ENCODE measurements around the gene E2F8. TPM values are rescaled to one million over a fixed set of nuclear protein-coding genes. Genes with fewer than 3 reads are reported as not detected.
A peak's percentile ranks its signal among the peaks of the same experiment; 100 is the strongest.

Gene E2F8, protein sequence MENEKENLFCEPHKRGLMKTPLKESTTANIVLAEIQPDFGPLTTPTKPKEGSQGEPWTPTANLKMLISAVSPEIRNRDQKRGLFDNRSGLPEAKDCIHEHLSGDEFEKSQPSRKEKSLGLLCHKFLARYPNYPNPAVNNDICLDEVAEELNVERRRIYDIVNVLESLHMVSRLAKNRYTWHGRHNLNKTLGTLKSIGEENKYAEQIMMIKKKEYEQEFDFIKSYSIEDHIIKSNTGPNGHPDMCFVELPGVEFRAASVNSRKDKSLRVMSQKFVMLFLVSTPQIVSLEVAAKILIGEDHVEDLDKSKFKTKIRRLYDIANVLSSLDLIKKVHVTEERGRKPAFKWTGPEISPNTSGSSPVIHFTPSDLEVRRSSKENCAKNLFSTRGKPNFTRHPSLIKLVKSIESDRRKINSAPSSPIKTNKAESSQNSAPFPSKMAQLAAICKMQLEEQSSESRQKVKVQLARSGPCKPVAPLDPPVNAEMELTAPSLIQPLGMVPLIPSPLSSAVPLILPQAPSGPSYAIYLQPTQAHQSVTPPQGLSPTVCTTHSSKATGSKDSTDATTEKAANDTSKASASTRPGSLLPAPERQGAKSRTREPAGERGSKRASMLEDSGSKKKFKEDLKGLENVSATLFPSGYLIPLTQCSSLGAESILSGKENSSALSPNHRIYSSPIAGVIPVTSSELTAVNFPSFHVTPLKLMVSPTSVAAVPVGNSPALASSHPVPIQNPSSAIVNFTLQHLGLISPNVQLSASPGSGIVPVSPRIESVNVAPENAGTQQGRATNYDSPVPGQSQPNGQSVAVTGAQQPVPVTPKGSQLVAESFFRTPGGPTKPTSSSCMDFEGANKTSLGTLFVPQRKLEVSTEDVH
- total RNA-seq = under 1 TPM in 1 of 4 donors, not detected in 3; 0.17 TPM

- H3K4me1 ChIP-seq = peaks cover 21 to 29% (median 27%) of the 10 kb centered on the region in 4 donors
- H3K4me3 ChIP-seq = peak within 1 kb of the TSS; percentile 58 to 80 (median 63)
- intact Hi-C loops (cut with DNase I) = no loop called here
- peak; percentile 96 for DNase-seq (ENCODE audit: extremely low spot score)
- H3K36me3 ChIP-seq = no peaks in the 10 kb centered on the region
- WGBS = 1% methylated on average over 25 of the region's 59 CpGs
- peaks cover 0 to 70% (median 36%) of the 10 kb centered on the region in 4 donors for H3K27me3 ChIP-seq
- no peak within 1 kb of the TSS for H3K27ac ChIP-seq (replicated peaks in 1 of 4)
- TF ChIP-seq POLR2AphosphoS5 (IDR thresholded peaks at IDR 0.05) (peak in 1 of 2 donors; percentile 66), CTCF (IDR thresholded peaks at IDR 0.05) (no peak)
- H3K9me3 ChIP-seq = no peaks in the 10 kb centered on the region
These were observed at the start of gene E2F8 for GRCh38 chr11:19240420-19241259. Gene E2F8 (minus strand): TSS chr11:19240945. CDS start chr11:19240121, 824 bp downstream.

DNA sequence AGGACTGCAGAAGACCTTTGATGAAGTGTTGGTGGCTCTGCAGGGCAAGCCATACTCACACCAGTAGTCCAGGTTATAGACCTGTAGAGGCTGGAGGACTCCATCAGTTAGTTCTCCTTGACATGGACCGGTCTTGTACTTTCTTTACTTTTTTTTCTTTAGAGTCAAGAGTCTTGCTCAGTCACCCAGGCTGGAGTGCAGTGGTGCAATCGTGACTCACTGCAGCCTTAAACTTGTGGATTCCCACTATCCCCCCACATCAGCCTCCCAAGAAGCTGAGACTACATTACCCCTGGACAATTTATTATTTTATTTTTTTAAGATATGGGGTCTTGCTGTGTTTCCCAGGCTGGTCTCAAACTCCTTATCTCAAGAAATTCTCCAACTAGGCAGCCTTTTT is 49.6 kb upstream of the E2F8 start:
- Histone ChIP-seq H3K9me3 (no peaks in the 10 kb centered on the region), H3K4me1 (no peaks in the 10 kb centered on the region), H3K27me3 (peaks cover 0 to 16% (median 0%) of the 10 kb centered on the region in 4 donors), H3K4me3 (no peak overlapping the region), H3K27ac (replicated peaks in 1 of 4) (no peak overlapping the region), H3K36me3 (no peaks in the 10 kb centered on the region)
- intact Hi-C loops (cut with DNase I) = no loop called here
- 85% methylated on average over 2 of the region's 2 CpGs for WGBS
- TF ChIP-seq POLR2A (IDR thresholded peaks at IDR 0.05; ENCODE audit: low read depth) (no peak), CTCF (IDR thresholded peaks at IDR 0.05) (no peak), EP300 (IDR thresholded peaks at IDR 0.05) (no peak), POLR2AphosphoS5 (IDR thresholded peaks at IDR 0.05) (no peak)
- no peak for DNase-seq (ENCODE audit: extremely low spot score)

- Histone ChIP-seq H3K9me3 (no peaks in the 10 kb centered on the region), H3K27ac (replicated peaks in 1 of 4) (no peak overlapping the region), H3K36me3 (no peaks in the 10 kb centered on the region), H3K27me3 (peaks cover 0 to 24% (median 0%) of the 10 kb centered on the region in 4 donors), H3K4me3 (no peak overlapping the region), H3K4me1 (no peaks in the 10 kb centered on the region)
- TF ChIP-seq EP300 (IDR thresholded peaks at IDR 0.05) (no peak), CTCF (IDR thresholded peaks at IDR 0.05) (no peak), POLR2A (IDR thresholded peaks at IDR 0.05; ENCODE audit: low read depth) (no peak), POLR2AphosphoS5 (IDR thresholded peaks at IDR 0.05) (no peak)
- 66% methylated on average over 3 of the region's 3 CpGs for WGBS
- intact Hi-C loops (cut with DNase I) = no loop called here
- no peak for DNase-seq (ENCODE audit: extremely low spot score)
These were observed 47.5 kb upstream of the E2F8 start for GRCh38 chr11:19288256-19288655.

GRCh38 chr11:19286411-19286810 is 45.7 kb upstream of the E2F8 start:
- Histone ChIP-seq H3K4me1 (no peaks in the 10 kb centered on the region), H3K9me3 (no peaks in the 10 kb centered on the region), H3K27me3 (peaks cover 0 to 24% (median 0%) of the 10 kb centered on the region in 4 donors), H3K27ac (replicated peaks in 1 of 4) (no peak overlapping the region), H3K4me3 (no peak overlapping the region), H3K36me3 (no peaks in the 10 kb centered on the region)
- TF ChIP-seq POLR2A (IDR thresholded peaks at IDR 0.05; ENCODE audit: low read depth) = no peak
- TF ChIP-seq CTCF (IDR thresholded peaks at IDR 0.05) = no peak
- no peak for TF ChIP-seq EP300 (IDR thresholded peaks at IDR 0.05)
- TF ChIP-seq POLR2AphosphoS5 (IDR thresholded peaks at IDR 0.05) = no peak
- DNase-seq (ENCODE audit: extremely low spot score) = no peak
- intact Hi-C loops (cut with DNase I) = no loop called here
- 84% methylated on average over 4 of the region's 4 CpGs for WGBS

All from esophagus muscularis mucosa (tissue), 4 donors.